ENCODE results near the gene HSP90B1.

Gene HSP90B1

GRCh38 chr12:103930034-103930786 is at the start of gene HSP90B1:
HSP90B1 (plus strand) TSS chr12:103930410; CDS start chr12:103930516, 106 bp downstream.
- peak within 1 kb of the TSS; percentile 95 for H3K4me2 ChIP-seq (ENCODE audit: low read depth, low read length, poor library complexity, severe bottlenecking)
- H3K4me3 ChIP-seq (ENCODE audit: low read length, poor library complexity, severe bottlenecking): peak within 1 kb of the TSS; percentile 97
- H2AFZ ChIP-seq (ENCODE audit: low read length): peak within 1 kb of the TSS; percentile 90
- peak within 1 kb of the TSS; percentile 99 for H3K9ac ChIP-seq (ENCODE audit: low read depth, low read length, poor library complexity, severe bottlenecking)
- peaks cover 46% of the 10 kb centered on the region for H3K4me1 ChIP-seq (ENCODE audit: insufficient read depth, low read length, poor library complexity, severe bottlenecking)
- no peaks in the 10 kb centered on the region for H3K9me3 ChIP-seq (ENCODE audit: insufficient read depth, low read depth, low read length)
- no peaks in the 10 kb centered on the region for H3K9me2 ChIP-seq (replicated peaks; ENCODE audit: low read depth, low read length)
- peaks cover 31% of the 10 kb centered on the region for H3K36me3 ChIP-seq (ENCODE audit: insufficient read depth, low read length)
- H4K20me1 ChIP-seq (ENCODE audit: insufficient read depth, low read length, poor library complexity, severe bottlenecking): peaks cover 47% of the 10 kb centered on the region
- H3K27me3 ChIP-seq (ENCODE audit: insufficient read depth, low read length, poor library complexity, severe bottlenecking): peaks cover 6% of the 10 kb centered on the region
- 0 out of 2 replicates have a peak, but pooled peaks cover 3% of the 10 kb centered on the region for H3F3A ChIP-seq (ENCODE audit: low read depth)
- TF ChIP-seq CTCF (conservative IDR thresholded peaks at IDR 0.05; ENCODE audit: low read length) (no peak), EZH2phosphoT487 (IDR thresholded peaks at IDR 0.05; ENCODE audit: borderline replicate concordance) (no peak)
- peaks cover 50% of the 10 kb centered on the region for H3K79me2 ChIP-seq (ENCODE audit: insufficient read depth, low read length)

GRCh38 chr12:103881261-103881660 is 48.9 kb upstream of the HSP90B1 start:
- Histone ChIP-seq H3K9me3 (ENCODE audit: insufficient read depth, low read depth, low read length) (no peaks in the 10 kb centered on the region), H3F3A (ENCODE audit: low read depth) (0 out of 2 replicates have a peak, but pooled peaks cover 3% of the 10 kb centered on the region), H3K9me2 (replicated peaks; ENCODE audit: low read depth, low read length) (no peaks in the 10 kb centered on the region), H3K4me3 (ENCODE audit: low read length, poor library complexity, severe bottlenecking) (peak overlapping the region; percentile 60), H4K20me1 (ENCODE audit: insufficient read depth, low read length, poor library complexity, severe bottlenecking) (no peaks in the 10 kb centered on the region), H3K27me3 (ENCODE audit: insufficient read depth, low read length, poor library complexity, severe bottlenecking) (no peaks in the 10 kb centered on the region), H3K9ac (ENCODE audit: low read depth, low read length, poor library complexity, severe bottlenecking) (peak overlapping the region; percentile 65), H3K79me2 (ENCODE audit: insufficient read depth, low read length) (no peaks in the 10 kb centered on the region), H3K4me1 (ENCODE audit: insufficient read depth, low read length, poor library complexity, severe bottlenecking) (peaks cover 49% of the 10 kb centered on the region), H3K36me3 (ENCODE audit: insufficient read depth, low read length) (no peaks in the 10 kb centered on the region), H3K4me2 (ENCODE audit: low read depth, low read length, poor library complexity, severe bottlenecking) (peak overlapping the region; percentile 77), H2AFZ (ENCODE audit: low read length) (peak overlapping the region; percentile 49; the same call in 1 of the 2 replicates)
- TF ChIP-seq CTCF (conservative IDR thresholded peaks at IDR 0.05; ENCODE audit: low read length): no peak
- TF ChIP-seq EZH2phosphoT487 (IDR thresholded peaks at IDR 0.05; ENCODE audit: borderline replicate concordance): no peak

- Histone ChIP-seq H3K4me1 (ENCODE audit: insufficient read depth, low read length, poor library complexity, severe bottlenecking) (peaks cover 48% of the 10 kb centered on the region), H2AFZ (ENCODE audit: low read length) (no peak overlapping the region), H3K4me2 (ENCODE audit: low read depth, low read length, poor library complexity, severe bottlenecking) (no peak overlapping the region), H3K9me2 (replicated peaks; ENCODE audit: low read depth, low read length) (no peaks in the 10 kb centered on the region), H3K36me3 (ENCODE audit: insufficient read depth, low read length) (no peaks in the 10 kb centered on the region), H3K4me3 (ENCODE audit: low read length, poor library complexity, severe bottlenecking) (no peak overlapping the region), H3F3A (ENCODE audit: low read depth) (0 out of 2 replicates have a peak, but pooled peaks cover 3% of the 10 kb centered on the region), H3K79me2 (ENCODE audit: insufficient read depth, low read length) (no peaks in the 10 kb centered on the region), H4K20me1 (ENCODE audit: insufficient read depth, low read length, poor library complexity, severe bottlenecking) (no peaks in the 10 kb centered on the region), H3K9me3 (ENCODE audit: insufficient read depth, low read depth, low read length) (no peaks in the 10 kb centered on the region), H3K9ac (ENCODE audit: low read depth, low read length, poor library complexity, severe bottlenecking) (no peak overlapping the region), H3K27me3 (ENCODE audit: insufficient read depth, low read length, poor library complexity, severe bottlenecking) (no peaks in the 10 kb centered on the region)
- no peak for TF ChIP-seq EZH2phosphoT487 (IDR thresholded peaks at IDR 0.05; ENCODE audit: borderline replicate concordance)
- TF ChIP-seq CTCF (conservative IDR thresholded peaks at IDR 0.05; ENCODE audit: low read length): no peak
Observed at GRCh38 chr12:103882861-103883596, 47.2 kb upstream of the HSP90B1 start.
